Body of pancreas (tissue), 4 donors: Measurements from ENCODE around the gene GIT1.

Experiments
- CTCF ChIP-seq, 7 experiments: fragments of 450-650 bp in 4 of 7; fragments of 200-600 bp in 3 of 7; sonication (generic) in 3 of 7; IDR thresholded peaks; one replicate each; pipeline ENCODE4 v1.5.1; 2016 to 2019; ENCODE audit warnings: antibody characterized with exemption in 7 of 7
- POLR2A ChIP-seq, 3 donors: fragments of 450-650 bp; IDR thresholded peaks; one replicate each; pipeline ENCODE4 v1.6.1; 2016; ENCODE audit warnings: antibody characterized with exemption in 3 of 3, mild to moderate bottlenecking in 2 of 3

DNA sequence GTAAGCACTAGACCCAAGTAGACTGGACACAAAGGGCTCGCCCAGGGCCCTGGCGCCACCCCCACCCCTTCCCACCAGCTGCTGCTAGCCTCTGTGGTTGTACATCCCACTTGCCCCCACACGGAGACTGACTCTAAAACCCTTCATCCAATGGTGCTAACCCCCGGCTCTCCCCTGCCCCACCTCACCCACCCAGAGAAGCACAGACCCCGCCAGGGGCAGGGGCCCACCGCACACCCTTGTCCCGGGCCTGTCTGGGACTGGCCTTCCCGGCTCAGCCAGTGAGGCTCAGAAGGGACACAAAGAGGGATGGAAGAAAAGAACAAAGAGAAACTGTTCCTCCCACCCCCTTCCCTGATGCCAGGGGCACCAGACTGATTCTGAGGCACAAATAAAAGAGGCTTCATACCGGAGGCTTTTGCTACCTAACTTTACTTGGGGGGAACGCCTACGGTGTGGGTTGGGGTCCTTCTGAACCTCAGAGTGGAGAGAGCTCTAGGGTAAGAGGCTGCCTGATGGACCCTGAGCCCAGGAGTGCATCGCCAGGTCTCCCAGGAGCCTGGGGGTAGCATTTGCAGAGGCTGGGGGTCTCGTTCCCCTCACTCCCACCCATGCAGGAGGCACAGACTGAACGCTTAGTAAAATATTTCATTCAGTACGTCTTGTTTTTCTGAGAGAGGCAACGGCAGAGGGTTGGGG, 25.1 kb upstream of the GIT1 start:
- TF ChIP-seq POLR2A (IDR thresholded peaks at IDR 0.05) (no peak), CTCF (IDR thresholded peaks at IDR 0.05) (no peak)
